HG03520 (cell line): Measurements from ENCODE around the gene ESYT3.

Experiments
- ATAC-seq: cut with Tn5 transposase; IDR thresholded peaks from one replicate; pipeline ENCODE4 v1.9.1; 2021; ENCODE audit warnings: mild to moderate bottlenecking, moderate library complexity; ENCODE audit not compliant: unreplicated experiment

The ESYT3 gene, protein sequence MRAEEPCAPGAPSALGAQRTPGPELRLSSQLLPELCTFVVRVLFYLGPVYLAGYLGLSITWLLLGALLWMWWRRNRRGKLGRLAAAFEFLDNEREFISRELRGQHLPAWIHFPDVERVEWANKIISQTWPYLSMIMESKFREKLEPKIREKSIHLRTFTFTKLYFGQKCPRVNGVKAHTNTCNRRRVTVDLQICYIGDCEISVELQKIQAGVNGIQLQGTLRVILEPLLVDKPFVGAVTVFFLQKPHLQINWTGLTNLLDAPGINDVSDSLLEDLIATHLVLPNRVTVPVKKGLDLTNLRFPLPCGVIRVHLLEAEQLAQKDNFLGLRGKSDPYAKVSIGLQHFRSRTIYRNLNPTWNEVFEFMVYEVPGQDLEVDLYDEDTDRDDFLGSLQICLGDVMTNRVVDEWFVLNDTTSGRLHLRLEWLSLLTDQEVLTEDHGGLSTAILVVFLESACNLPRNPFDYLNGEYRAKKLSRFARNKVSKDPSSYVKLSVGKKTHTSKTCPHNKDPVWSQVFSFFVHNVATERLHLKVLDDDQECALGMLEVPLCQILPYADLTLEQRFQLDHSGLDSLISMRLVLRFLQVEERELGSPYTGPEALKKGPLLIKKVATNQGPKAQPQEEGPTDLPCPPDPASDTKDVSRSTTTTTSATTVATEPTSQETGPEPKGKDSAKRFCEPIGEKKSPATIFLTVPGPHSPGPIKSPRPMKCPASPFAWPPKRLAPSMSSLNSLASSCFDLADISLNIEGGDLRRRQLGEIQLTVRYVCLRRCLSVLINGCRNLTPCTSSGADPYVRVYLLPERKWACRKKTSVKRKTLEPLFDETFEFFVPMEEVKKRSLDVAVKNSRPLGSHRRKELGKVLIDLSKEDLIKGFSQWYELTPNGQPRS

DNA sequence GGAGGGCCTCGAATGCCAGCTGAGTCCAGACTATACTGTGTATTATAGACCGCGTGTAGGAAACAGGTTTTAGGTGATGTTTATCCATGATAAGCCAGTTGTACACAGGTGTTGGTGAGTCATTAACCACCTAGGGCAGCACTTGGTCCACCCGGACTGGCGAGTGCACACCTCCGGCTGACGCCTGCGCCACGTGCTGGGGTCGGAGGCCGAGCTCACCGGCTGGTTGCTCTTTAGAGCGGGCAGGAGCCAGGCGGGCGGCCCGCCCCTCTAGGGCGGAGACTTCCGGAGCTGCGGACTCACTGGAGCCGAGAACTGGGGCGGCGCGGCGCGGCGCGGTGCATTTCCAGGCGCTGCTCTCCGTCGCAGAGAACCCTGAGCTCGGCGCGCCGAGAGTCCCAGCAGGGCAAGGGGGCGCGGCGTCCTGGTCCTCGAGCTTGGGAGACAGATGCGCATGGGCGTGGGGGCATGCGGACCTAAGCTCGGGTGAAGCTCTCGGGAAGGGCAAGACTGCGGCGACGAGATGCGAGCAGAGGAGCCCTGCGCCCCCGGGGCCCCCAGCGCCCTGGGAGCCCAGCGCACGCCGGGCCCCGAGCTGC is at the start of gene ESYT3:
Gene ESYT3 (plus strand): TSS at position 341 of the 599 bp plus-strand sequence. CDS start 183 bp downstream, at position 524.
- ATAC-seq = no peak

DNA sequence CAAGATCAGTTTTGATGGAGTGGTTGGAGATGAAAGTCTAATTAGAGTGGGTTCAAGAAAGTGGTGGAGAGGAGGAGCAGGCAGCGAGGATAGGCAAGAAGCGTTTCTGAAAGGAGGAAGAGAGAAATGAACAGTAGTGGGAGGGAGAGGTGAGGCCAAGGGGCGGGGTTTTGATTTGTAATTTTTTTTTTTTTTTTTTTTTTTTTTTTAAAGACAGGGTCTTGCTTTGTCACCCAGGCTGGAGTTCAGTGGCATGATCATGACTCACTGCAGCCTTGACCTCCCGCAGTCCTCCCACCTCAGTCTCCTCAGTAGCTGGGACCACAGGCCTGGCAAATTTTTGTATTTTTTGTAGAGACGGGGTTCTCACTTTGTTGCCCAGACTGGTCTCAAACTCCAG is 49.4 kb upstream of the ESYT3 start:
- no peak for ATAC-seq

DNA sequence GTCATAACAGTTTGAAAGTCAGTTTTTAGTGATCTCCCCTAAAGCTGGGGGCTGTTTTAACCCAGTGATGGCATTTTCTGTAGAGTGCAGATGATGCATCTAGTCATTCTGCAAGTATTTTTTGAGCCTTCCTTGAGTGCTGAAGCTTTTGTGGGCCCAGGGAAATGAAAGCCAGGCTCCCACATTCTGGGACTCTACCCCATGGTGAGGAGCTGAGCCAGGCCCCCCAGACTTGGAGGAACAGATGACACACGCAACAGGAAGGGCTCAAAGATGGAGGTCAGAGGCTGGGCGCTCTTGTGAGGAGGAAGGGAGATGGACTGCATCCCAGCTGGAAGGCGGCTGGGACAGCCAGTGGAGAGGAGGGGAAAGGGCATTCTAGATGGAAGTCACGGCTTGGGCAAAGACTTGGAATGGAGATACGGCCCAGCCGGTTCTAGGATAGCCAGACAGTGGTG is 45.2 kb upstream of the ESYT3 start:
- no peak for ATAC-seq

DNA sequence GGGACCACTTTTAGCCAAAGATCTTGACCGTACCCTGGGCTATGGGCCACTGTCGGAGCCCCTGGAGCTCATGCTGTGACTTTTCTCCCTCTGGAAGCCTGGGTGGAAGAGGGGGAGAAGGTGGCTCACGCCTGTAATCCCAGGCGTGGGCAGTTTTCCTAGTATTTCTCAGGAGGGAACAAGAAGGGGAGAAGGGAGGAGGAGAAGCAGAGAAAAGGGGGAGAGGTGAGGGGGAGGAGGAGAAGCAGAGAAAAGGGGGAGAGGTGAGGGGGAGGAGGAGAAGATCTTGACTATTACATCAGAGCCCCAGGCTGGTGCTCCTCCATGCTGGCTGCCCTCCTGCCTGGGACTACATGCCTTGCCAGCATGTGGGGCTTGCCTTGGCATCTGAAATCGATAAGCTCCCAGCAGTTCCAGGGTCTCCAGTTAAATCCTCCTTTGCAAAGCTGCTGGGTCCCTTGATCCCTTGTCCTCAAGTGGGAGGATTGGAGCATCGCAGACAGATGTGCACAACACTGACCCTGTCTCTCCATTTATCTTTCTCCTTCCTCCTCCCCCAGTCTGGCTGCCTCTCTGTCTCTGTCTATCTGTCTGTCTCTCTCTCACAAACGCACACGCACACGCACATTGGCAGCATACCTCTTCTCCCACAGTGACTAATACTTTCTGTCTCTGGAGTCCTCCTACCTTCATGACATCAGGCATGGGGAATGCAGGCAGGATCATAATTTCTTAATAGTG is 44.4 kb upstream of the ESYT3 start:
- ATAC-seq = no peak

DNA sequence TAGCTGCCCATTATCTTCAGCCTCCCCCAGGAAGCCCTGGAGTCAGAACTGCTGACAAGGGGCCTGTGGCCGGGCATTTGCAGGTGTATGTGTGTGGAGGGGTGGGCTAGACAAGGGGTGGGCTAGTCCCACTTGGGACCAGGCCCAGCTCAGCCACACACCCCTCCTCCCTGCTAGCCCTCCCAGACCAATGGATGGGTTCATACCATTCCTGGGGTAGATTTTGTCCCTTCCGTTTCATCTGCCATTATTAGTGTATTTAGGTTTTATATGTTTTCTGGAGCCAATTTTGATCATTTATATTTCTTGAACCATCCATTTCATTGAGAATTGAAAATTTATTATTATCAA is 43.9 kb upstream of the ESYT3 start:
- no peak for ATAC-seq

DNA sequence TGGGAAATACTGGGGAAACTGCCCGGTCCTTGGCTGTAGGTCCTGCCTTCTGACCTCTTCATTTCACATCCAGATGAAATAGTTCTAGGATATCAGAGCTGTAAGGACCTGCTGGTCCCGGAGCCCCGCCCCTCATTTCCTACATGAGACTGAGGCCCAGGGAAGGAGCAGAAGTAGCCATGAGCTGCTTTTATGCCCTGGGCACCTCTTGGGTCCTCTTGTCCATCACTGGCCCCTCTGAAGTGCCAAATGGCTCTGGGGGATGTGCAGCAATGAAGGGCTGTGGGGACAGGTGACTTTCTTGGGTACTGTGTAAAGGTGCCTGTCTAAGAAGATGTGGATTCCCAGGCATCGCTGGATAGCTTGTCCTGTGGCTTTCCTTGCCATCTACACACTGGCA is 40.3 kb upstream of the ESYT3 start:
- ATAC-seq = no peak

DNA sequence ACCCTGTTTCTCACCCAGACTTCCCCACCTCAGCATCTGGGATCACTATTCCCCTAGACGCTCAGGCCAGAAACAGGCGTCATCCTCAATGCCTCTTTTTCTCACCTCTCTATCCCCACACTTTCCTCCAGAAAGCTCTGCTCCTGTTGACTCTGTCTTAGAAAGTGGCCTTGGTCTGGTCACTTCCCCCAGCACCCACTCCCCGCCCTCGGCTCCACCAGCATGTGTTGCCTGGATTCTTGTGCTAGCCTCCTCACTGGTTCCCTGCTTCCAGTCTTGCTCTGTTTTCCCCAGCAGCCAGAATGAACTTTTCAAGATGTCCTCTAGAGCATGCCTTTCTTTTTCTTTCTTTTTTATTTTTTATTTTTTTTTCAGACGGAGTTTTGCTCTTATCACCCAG is 39.7 kb upstream of the ESYT3 start:
- ATAC-seq = no peak

DNA sequence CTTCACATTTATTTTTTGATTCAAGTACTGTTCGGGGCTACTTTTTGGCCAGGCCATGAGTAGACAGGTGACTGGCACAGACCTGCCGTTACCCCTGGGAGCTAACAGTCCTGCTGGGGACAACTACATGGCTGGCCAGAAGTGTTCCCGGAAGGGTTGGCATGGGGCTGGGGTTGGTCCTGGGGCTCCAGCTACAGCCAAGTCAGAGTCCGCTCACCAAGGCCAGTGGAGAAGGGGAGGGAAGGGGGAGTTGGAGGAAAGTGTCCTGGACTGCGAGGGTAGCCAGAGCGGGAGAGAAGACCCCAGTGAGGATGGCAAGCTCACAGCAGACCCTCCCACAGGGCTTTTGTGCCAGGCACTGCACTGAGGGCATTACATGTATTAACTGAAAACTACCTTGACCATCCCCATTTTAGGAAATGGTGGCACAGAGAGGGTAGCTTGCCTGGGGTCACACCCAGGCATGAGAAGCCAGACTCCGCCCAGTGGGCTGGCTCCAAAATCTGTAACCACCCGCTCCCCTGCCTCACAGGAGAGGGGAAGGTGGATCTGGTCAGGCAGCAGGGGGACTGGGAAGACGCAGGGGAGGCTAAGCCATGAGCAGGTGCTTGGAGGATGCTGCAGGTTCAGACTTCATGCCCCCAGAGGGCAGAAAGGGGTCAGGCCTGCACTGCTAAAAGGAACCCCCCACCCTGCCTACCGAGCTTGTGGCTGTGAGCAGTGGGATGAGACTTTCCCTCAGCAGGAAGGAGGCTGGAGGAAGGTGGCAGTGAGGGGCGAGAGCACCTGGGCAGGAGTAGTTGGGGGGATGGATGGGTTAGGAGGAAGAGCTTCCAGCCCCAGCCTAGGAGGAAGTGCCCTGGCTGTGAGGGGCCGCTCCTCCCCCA is 38.3 kb upstream of the ESYT3 start:
- no peak for ATAC-seq

DNA sequence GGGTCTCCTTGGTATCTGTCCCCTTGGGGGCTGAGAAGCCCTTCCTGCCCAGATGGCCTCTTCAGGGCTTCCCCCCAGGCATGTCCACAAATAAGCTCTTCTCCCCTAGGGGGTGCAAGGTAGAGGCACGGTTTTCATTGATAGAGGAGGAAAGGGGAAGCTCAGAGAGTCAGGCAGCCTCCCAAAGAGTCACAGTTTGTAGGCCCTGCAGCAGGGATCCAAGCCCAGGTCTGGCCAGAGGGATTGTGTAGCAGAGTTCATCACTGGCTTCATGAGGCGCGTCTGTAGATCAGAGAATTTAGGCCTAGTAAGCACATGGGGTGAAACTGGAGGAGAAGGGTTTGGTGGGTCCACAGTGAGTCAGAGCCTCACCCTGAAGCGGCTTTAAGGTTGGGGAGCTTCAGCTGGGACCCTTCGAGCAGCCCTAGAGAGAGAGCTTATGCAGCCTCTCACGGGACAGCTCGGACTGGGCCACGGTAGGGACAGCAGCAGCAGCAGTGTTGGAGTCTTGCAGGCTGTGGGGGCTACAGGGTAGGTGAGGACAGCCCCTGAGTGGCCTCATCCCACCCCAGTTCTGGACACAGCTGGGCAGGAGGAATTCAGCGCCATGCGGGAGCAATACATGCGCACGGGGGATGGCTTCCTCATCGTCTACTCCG is 37.5 kb upstream of the ESYT3 start:
- no peak for ATAC-seq

DNA sequence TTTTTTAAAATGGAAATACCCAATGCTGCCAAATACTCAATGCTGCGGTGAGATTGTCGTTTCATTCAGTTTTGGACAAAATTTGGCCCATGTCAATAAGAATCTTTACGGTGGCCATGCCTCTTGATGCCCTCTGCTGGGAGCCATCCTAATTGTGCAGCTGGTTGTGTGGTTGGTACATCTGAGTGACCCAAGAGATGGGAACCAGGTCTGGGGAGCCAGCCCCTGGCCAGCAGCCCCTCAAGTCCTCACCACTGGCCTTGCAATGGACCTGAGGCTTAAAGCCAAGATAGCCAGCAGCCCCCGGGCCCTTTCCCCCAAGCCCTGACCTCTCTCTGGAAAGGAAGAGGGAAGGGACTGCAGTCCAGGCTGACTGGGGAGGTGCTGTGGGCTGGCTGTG is 36.4 kb upstream of the ESYT3 start:
- ATAC-seq = no peak

DNA sequence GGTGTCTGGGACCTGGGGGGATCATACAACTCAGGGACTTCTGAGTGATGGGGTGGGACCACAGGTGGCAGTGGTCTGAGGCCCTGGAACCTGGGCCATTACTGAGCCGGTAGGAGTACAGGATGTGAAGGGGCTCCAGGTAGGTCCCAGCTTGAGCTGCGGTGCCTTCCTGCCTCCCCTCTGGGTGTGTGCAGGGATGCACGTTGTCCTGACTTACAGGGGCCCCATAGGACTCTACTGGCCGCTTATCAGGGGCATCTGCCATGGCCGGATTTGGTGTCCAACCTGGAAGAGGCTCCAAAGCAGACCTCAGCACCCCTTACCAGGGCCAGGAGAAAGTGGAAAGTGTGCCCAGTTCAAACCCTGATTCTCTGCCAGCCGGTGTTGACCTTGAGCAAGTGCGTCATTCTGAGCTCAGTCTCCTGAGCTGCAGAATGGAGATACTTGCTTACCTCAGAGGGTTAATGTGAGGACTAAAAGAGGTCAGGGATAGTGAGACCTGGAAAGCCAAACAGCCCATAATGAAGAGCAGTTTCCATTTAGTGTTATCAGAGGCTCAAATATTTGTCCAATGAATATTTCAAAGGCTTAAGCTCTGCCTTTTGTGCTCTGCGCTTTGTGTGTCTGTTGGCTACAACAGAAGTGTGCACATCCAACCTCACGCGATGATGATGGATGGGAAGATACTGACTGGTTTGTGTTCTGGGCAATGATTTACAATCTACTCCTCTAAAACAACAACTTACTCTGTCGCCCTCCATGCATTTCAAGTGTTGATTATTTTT is 35.4 kb upstream of the ESYT3 start:
- no peak for ATAC-seq

DNA sequence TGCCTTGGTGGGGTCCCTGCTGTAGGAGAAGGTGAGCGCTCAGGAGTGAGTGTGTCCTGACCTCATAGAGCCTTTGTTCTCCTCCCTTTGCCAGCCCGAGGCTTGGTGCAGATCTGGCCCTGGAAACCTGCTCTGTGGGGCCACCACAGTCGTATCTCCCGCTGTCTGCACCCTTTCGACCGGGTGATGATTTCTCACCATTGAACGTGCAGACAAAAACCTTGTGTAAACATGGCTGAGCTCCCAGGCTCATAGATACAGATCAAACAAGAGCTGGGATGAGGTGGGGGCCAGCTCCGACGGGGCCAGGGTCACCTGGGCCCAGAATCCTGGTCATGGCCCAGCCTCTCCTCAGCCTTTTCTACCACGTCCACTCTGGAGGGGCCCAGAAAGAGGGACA is 34.6 kb upstream of the ESYT3 start:
- ATAC-seq = no peak

DNA sequence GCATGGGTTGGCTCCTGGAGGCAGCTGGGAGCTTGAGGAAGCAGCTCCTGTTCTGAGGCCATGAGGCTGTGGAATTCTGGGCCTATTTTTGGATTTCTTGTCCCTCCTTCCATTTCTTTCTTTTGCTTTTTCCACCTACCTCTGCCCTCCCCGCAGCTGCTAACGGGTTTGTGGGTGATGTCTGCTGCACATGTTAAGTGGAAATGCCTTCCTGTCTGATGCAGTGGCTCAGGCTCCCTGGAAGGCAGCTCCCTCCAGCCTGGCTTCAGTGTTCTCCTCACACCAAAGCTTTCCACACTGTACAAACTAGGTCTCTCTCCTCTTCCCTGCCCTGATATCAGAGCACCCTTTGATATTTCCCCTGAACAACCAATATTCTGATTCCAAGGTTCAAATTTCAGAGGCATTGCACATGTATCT is 33.8 kb upstream of the ESYT3 start:
- no peak for ATAC-seq

DNA sequence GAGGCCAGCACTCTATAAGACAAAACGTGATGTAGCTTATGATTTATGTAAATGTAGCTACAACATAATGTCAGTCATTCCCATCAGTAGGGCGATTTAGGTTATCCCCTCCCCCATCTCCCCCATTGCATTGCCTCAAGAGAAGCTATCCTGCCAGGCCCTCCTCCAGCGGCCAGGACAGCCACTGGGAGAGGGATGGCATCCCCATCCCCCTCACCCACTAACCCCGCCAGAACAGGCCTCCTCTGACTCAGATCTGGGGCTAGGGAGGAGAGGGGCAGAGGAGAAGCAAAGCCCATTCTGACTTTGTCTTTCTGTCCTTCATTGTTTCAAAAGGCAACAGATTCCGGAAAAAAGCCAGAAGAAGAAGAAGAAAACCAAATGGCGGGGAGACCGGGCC is 32.6 kb upstream of the ESYT3 start:
- ATAC-seq = no peak

DNA sequence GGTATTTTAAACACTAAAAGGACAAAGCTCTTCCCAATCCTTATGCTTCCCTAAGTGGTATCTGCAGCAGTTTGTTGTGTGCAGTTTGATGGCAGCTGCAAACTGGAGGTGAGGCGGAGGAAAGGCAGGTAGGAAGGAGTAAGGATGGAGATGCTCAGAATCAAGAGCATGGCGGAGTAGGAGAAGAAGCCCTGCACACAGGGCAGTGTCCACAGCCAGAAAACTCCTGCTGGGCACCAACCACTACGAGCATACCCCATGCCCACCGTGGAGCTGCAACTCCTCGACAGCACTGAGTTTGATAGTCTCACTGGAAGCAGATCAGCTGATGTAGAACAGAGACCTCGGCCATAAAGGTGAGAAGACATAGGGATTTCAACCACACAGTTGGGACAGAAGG is 30.3 kb upstream of the ESYT3 start:
- ATAC-seq = no peak

DNA sequence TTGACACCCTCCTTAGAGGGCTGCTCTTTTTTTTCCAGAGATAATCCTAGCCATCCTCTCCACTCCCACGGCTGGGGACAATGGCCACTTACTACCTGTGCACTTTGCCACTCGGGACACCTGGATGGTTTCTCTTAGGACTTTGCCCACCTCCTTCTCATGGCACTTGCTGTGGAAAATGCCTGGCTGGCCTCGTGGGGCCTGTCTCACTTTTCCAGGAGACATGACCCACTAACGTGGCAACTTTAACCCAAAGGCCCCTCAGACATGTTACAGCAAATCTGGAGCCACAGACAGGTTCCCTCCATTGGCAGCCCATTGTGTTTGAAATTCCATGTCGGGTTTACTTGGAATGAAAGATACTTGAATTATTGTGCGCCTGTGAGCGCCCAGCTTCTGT is 29.4 kb upstream of the ESYT3 start:
- no peak for ATAC-seq

DNA sequence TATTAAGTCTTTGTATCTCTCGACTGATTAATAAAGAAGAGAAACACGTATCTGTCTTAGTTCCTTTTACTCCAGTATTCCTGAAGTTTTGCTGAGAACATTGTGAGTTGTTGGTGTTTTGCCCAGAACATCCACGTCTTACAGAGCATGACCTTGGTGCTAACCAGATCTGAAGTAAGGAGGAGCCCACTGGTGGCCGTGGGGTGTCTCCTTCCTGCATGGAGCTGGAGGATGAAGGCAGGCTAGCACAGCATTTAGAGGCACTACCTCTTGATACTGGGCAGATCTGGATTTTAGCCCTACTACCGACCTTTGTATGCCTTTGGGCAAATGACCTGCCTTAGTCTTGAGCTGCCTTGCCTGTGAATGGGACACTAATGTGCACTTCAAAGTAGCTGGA is 28.9 kb upstream of the ESYT3 start:
- ATAC-seq = no peak

DNA sequence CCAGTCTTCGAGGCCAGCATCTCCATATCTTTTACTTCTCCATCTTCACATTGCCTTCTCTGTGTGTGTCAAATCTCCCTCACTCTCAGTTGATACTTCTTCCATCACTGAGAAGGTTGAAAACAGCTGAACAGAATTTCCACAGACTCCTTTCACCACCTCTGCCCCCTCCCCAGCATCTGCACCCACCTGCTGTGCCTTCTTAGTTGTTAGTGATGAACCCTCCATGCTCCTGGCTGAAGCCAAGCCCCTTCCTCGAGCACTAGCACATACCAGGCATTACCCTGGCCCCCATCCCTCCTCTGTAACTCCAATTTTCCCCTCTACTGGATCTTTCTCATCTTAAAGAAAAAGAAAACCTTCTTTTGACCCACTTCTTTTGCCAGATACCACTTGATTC is 27.8 kb upstream of the ESYT3 start:
- ATAC-seq = no peak
